HepG2 (cell line): ENCODE data around the gene MYO5B.

ENCODE experiments used
- FOXA1 ChIP-seq, 2 experiments: fragments of 450-650 bp in 1 of 2; sonication (generic) in 1 of 2; formaldehyde crosslinking in 1 of 2; IDR thresholded peaks; 2 replicates each; pipeline versions ENCODE4 v1.4.0 to v1.6.1; 2016 to 2020; ENCODE audit warnings: missing genetic modification reagents in 1 of 2
- MZF1 ChIP-seq: sonication (generic); formaldehyde crosslinking; IDR thresholded peaks from 2 replicates; pipeline ENCODE4 v1.8.1; 2023; ENCODE audit warnings: mild to moderate bottlenecking, missing genetic modification reagents, borderline replicate concordance

GRCh38 chr18:49980896-49981295 lies 214.1 kb downstream of the MYO5B start:
- no peak for TF ChIP-seq FOXA1 (IDR thresholded peaks at IDR 0.05)
- TF ChIP-seq FOXA1 (CRISPR knock-in tag; IDR thresholded peaks at IDR 0.05) = no peak
- TF ChIP-seq MZF1 (CRISPR knock-in tag) = no peak
